ENCODE data around the gene INF2.

The INF2 gene

GRCh38 chr14:104751539-104752422 is 62.4 kb downstream of the INF2 start:
- no peak for DNase-seq (ENCODE audit: low spot score)

- peak; percentile 94 for DNase-seq (ENCODE audit: low spot score)
Measured at GRCh38 chr14:104752423-104752734, 63.0 kb downstream of the INF2 start.

GRCh38 chr14:104752735-104753527 is 63.5 kb downstream of the INF2 start, which contains the start of gene SIVA1:
Gene SIVA1, plus strand, starts transcription at chr14:104753147. Its CDS starts 55 bp downstream, at chr14:104753202.
- DNase-seq (ENCODE audit: low spot score) = peak; percentile 97

GRCh38 chr14:104753528-104754212 is 64.3 kb downstream of the INF2 start:
- no peak for DNase-seq (ENCODE audit: low spot score)

- DNase-seq (ENCODE audit: low spot score) = no peak
Measured at GRCh38 chr14:104754213-104754851, 64.9 kb downstream of the INF2 start.

GRCh38 chr14:104755621-104756020 is 66.2 kb downstream of the INF2 start:
- DNase-seq (ENCODE audit: low spot score) = no peak

GRCh38 chr14:104756477-104757237 is 67.2 kb downstream of the INF2 start:
- no peak for DNase-seq (ENCODE audit: low spot score)

- DNase-seq (ENCODE audit: low spot score) = no peak
Measured at GRCh38 chr14:104757238-104757585, 67.8 kb downstream of the INF2 start.

- no peak for DNase-seq (ENCODE audit: low spot score)
Measured at GRCh38 chr14:104757681-104758392, 68.4 kb downstream of the INF2 start.

- no peak for DNase-seq (ENCODE audit: low spot score)
Measured at GRCh38 chr14:104758981-104759969, 69.9 kb downstream of the INF2 start.

GRCh38 chr14:104765517-104765916 is 76.1 kb downstream of the INF2 start:
- no peak for DNase-seq (ENCODE audit: low spot score)

GRCh38 chr14:104766256-104766862 is 76.9 kb downstream of the INF2 start:
- no peak for DNase-seq (ENCODE audit: low spot score)

- no peak for DNase-seq (ENCODE audit: low spot score)
Measured at GRCh38 chr14:104766863-104767633, 77.6 kb downstream of the INF2 start.

GRCh38 chr14:104767634-104767918 is 78.2 kb downstream of the INF2 start:
- no peak for DNase-seq (ENCODE audit: low spot score)

- peak; percentile 79 for DNase-seq (ENCODE audit: low spot score)
Measured at GRCh38 chr14:104768437-104769323, 79.3 kb downstream of the INF2 start.

GRCh38 chr14:104769324-104770071 is 80.1 kb downstream of the INF2 start:
- no peak for DNase-seq (ENCODE audit: low spot score)
